ENCODE data around the gene TBCA. TPM values are rescaled to one million over a fixed set of nuclear protein-coding genes. Genes with fewer than 3 reads are reported as not detected.

TBCA gene
- total RNA-seq, 1 donor from 2014 or later, result 208 TPM

DNA sequence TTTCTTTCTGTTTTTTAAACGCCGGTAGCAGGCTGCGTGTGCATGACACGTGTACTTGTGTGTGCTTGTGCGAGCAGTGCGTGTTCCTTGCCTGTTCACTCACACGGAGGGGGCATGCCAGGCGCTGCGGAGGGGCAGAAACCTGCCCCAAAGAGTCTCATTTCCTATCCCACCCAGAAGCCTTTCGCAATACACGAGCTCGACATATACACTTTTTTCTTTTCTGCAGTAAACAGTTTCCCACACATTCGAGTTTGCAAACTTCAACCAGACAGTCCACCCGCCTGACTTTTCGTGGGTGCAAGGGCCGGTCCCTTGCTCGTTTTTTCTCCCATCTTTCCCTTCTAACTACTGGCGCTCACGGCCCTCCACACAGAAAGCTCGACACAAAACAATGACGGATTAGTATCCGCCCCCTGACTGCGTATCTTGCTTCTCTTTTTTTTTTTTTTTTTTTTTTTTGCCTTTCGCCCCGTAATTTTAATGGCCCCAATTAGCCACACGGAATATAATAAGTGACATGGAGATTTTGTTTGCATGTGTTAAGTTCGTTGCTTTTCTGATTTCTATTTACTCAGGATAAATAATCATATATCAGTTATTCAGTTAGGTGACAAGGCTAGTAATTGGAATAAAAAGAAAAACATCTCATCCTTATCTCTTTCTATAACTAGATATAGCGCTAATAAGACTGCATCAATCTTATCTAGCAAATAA is 132.3 kb downstream of the TBCA start:
- Mint-ChIP-seq H3K4me1 (ENCODE audit: low read depth, unreplicated experiment) (peaks cover 17% of the 10 kb centered on the region), H3K9me3 (ENCODE audit: unreplicated experiment) (peaks cover 26% of the 10 kb centered on the region), H3K27me3 (ENCODE audit: unreplicated experiment) (peaks cover 51% of the 10 kb centered on the region), H3K27ac (ENCODE audit: unreplicated experiment) (no peak overlapping the region), H3K4me3 (ENCODE audit: unreplicated experiment) (peak overlapping the region; percentile 86), H3K36me3 (ENCODE audit: unreplicated experiment) (peaks cover 5% of the 10 kb centered on the region)
- TF ChIP-seq, protein P1, sequence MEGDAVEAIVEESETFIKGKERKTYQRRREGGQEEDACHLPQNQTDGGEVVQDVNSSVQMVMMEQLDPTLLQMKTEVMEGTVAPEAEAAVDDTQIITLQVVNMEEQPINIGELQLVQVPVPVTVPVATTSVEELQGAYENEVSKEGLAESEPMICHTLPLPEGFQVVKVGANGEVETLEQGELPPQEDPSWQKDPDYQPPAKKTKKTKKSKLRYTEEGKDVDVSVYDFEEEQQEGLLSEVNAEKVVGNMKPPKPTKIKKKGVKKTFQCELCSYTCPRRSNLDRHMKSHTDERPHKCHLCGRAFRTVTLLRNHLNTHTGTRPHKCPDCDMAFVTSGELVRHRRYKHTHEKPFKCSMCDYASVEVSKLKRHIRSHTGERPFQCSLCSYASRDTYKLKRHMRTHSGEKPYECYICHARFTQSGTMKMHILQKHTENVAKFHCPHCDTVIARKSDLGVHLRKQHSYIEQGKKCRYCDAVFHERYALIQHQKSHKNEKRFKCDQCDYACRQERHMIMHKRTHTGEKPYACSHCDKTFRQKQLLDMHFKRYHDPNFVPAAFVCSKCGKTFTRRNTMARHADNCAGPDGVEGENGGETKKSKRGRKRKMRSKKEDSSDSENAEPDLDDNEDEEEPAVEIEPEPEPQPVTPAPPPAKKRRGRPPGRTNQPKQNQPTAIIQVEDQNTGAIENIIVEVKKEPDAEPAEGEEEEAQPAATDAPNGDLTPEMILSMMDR (IDR thresholded peaks at IDR 0.05; ENCODE audit: partially characterized antibody, unreplicated experiment), result no peak
- no peak for DNase-seq

DNA sequence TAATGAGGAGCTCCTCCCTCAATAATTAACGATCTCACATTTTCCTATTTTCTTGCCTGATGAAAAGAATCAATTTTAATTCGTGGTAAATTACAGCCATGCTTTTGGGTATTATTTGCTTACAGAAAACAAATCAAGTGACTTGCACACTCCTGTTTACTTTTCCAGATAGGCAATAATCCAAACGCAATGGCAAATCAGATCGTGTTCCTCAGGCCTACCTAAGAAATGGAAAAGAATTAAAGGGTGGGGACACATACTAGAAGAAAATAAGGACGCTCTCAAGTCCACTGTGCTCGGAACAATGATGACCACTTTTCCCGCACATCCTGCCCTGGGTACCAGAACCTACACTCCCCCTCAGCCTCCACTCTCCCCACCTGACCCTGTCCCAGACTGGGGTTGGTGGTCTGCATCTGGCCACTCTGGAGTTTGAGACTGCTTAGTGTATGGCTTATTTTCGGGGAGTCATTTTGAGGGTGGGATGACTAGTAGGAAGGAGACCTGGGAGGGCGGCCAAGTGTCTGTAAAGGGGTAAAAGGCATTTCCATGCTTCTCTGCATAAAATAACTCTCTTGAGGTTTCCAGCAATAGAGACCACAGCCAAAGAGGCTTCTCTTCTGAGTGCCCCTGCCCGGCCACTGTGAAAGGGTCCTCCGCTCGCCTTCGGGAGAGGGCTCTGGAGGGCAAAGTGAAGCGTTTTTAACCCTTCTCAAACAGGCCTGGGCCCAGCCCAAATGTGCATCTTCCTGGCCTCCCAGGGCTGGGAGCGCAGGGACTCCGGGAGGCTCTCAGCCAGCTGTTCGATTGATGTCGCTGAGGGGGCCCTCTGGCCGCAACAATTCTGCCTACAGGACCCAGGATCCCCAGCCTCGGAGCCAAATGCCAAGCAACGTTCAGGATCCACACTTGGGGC is 133.1 kb downstream of the TBCA start:
- peak overlapping the region; percentile 86 for H3K4me3 Mint-ChIP-seq (ENCODE audit: unreplicated experiment)
- no peak overlapping the region for H3K27ac Mint-ChIP-seq (ENCODE audit: unreplicated experiment)
- TF ChIP-seq, protein P1 (IDR thresholded peaks at IDR 0.05; ENCODE audit: partially characterized antibody, unreplicated experiment), result no peak
- peaks cover 26% of the 10 kb centered on the region for H3K9me3 Mint-ChIP-seq (ENCODE audit: unreplicated experiment)
- H3K36me3 Mint-ChIP-seq (ENCODE audit: unreplicated experiment), result peaks cover 5% of the 10 kb centered on the region
- peaks cover 17% of the 10 kb centered on the region for H3K4me1 Mint-ChIP-seq (ENCODE audit: low read depth, unreplicated experiment)
- DNase-seq, result peak; percentile 31
- peaks cover 51% of the 10 kb centered on the region for H3K27me3 Mint-ChIP-seq (ENCODE audit: unreplicated experiment)

DNA sequence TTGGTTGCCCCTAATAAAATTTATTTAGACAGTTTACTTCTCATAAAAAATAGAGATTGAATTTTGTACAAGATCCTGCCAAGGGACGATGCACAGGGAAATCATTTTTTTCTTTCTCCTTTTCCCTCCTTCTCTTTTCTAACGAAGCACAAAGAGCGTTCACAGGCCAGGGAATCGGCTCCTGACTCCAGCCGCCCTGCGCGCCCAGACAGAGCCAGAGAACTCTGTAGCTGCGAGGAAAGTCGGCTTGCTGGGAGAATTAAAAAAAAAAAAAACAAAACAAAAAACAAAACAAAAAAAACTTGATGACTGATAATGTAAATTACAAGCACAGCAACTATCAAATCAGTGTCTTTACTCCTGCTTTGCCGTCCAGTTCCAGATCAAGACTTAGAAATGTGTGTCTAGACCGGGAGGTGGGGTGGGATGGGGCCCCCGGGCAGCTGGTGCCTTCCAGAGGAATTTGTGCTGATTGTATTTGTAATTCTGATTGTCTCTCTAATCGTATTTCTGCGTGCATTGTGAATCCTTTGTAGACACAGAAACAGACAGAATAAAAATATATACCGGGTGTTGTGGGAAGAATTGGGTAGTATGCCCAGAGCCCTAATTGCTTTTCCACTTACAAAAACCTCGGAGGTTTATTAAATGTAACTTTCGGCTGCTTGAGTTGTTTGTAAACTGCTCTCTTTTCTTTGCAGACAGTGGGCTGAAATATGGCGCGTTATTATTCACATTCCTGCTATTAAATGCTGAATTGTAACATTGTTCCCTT is 134.0 kb downstream of the TBCA start:
- no peak overlapping the region for H3K27ac Mint-ChIP-seq (ENCODE audit: unreplicated experiment)
- peaks cover 22% of the 10 kb centered on the region for H3K4me1 Mint-ChIP-seq (ENCODE audit: low read depth, unreplicated experiment)
- no peak overlapping the region for H3K4me3 Mint-ChIP-seq (ENCODE audit: unreplicated experiment)
- TF ChIP-seq, protein P1 (IDR thresholded peaks at IDR 0.05; ENCODE audit: partially characterized antibody, unreplicated experiment), result no peak
- peaks cover 59% of the 10 kb centered on the region for H3K27me3 Mint-ChIP-seq (ENCODE audit: unreplicated experiment)
- H3K9me3 Mint-ChIP-seq (ENCODE audit: unreplicated experiment), result peaks cover 33% of the 10 kb centered on the region
- DNase-seq, result no peak
- H3K36me3 Mint-ChIP-seq (ENCODE audit: unreplicated experiment), result peaks cover 5% of the 10 kb centered on the region

DNA sequence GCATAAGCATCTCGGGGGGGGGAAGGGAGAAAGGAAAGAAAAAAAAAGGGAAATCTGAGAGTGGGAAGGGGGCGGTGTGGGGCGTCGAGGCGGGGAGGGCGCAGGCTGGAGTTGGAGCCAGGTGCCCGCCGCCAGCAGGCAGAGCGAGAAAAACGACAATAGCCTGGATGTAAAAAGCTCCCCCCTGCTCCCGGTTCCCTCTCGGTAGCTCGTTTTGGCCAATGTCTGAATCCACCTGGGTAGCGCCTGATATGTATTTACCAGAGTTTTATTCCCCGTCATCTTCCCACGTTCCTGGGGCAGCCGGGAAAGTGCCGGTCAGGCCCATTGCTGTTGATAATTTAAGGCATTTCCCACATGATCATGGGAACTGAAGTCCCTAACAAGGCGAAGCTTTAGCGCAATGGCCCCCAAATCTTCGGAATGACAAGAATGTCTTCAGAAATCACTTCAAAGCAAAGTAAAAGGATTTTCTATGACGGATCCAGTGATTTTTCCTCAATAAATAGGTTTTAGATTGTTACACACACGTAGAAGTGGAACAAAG is 134.7 kb downstream of the TBCA start:
- Mint-ChIP-seq H3K4me3 (ENCODE audit: unreplicated experiment) (peak overlapping the region; percentile 84), H3K27me3 (ENCODE audit: unreplicated experiment) (peaks cover 59% of the 10 kb centered on the region), H3K36me3 (ENCODE audit: unreplicated experiment) (peaks cover 5% of the 10 kb centered on the region), H3K9me3 (ENCODE audit: unreplicated experiment) (peaks cover 35% of the 10 kb centered on the region), H3K4me1 (ENCODE audit: low read depth, unreplicated experiment) (peaks cover 24% of the 10 kb centered on the region), H3K27ac (ENCODE audit: unreplicated experiment) (no peak overlapping the region)
- DNase-seq, result no peak
- TF ChIP-seq, protein P1 (IDR thresholded peaks at IDR 0.05; ENCODE audit: partially characterized antibody, unreplicated experiment), result no peak

Other genes with a start within 250 kb of the TBCA start
- gene OTP, start 137.6 kb downstream of the TBCA start, total RNA-seq (ENCODE audit: unreplicated experiment), result 0.17 TPM